GM21737 (cell line): ENCODE data around the gene PLXNA1.

Experiments used
- ATAC-seq: cut with Tn5 transposase; IDR thresholded peaks from one replicate; pipeline ENCODE4 v1.9.1; 2021; ENCODE audit warnings: mild to moderate bottlenecking, moderate library complexity; ENCODE audit not compliant: unreplicated experiment

Gene PLXNA1

GRCh38 chr3:126999383-126999782, 16.5 kb downstream of the PLXNA1 start:
- ATAC-seq: no peak

- no peak for ATAC-seq
Observed at GRCh38 chr3:127000119-127000518, 17.2 kb downstream of the PLXNA1 start.

GRCh38 chr3:127000761-127001160, 17.8 kb downstream of the PLXNA1 start:
- no peak for ATAC-seq

- ATAC-seq: no peak
Observed at GRCh38 chr3:127001486-127002194, 18.7 kb downstream of the PLXNA1 start.

GRCh38 chr3:127002195-127003174, 19.6 kb downstream of the PLXNA1 start:
- ATAC-seq: no peak

- ATAC-seq: no peak
Observed at GRCh38 chr3:127003175-127003555, 20.2 kb downstream of the PLXNA1 start.

GRCh38 chr3:127003601-127004280, 20.8 kb downstream of the PLXNA1 start:
- no peak for ATAC-seq

GRCh38 chr3:127004641-127005397, 21.9 kb downstream of the PLXNA1 start:
- ATAC-seq: no peak

- no peak for ATAC-seq
Observed at GRCh38 chr3:127005864-127006500, 23.1 kb downstream of the PLXNA1 start.

GRCh38 chr3:127006781-127007436, 24.0 kb downstream of the PLXNA1 start:
- ATAC-seq: no peak

GRCh38 chr3:127008236-127008635, 25.3 kb downstream of the PLXNA1 start:
- no peak for ATAC-seq

- ATAC-seq: no peak
Observed at GRCh38 chr3:127009531-127009930, 26.6 kb downstream of the PLXNA1 start.

- no peak for ATAC-seq
Observed at GRCh38 chr3:127011270-127011992, 28.5 kb downstream of the PLXNA1 start.

- no peak for ATAC-seq
Observed at GRCh38 chr3:127012091-127012490, 29.2 kb downstream of the PLXNA1 start.

GRCh38 chr3:127013181-127013580, 30.3 kb downstream of the PLXNA1 start:
- ATAC-seq: no peak

GRCh38 chr3:127013758-127014535, 31.0 kb downstream of the PLXNA1 start:
- no peak for ATAC-seq

- no peak for ATAC-seq
Observed at GRCh38 chr3:127014536-127015281, 31.8 kb downstream of the PLXNA1 start.
